Endothelial cell of hepatic sinusoid (primary cell): ENCODE measurements around the gene TAL1.

Experiments used
- in situ Hi-C: cut with HindIII; loops from 2 replicates; pipeline ENCODE4 v1.10.0; 2017; ENCODE audit warnings: low sequenced_read_pairs

TAL1 gene

GRCh38 chr1:47178020-47178419 is 54.0 kb downstream of the TAL1 start:
- in situ Hi-C loops = no loop called here

GRCh38 chr1:47175227-47175934 is 56.6 kb downstream of the TAL1 start:
- in situ Hi-C loops = no loop called here

- in situ Hi-C loops = no loop called here
Measured at GRCh38 chr1:47174656-47175020, 57.4 kb downstream of the TAL1 start.

- in situ Hi-C loops = no loop called here
Measured at GRCh38 chr1:47172782-47173181, 59.2 kb downstream of the TAL1 start.
